HFFc6 (cell line): ENCODE data around the gene KNDC1. TPM values are rescaled to one million over a fixed set of nuclear protein-coding genes. Genes with fewer than 3 reads are reported as not detected.
A peak's percentile ranks its signal among the peaks of the same experiment; 100 is the strongest.

ENCODE experiments used
- DNase-seq: peaks from one replicate; pipeline ENCODE4 v3.0.0-alpha.2; 2018
- H3K27ac Mint-ChIP-seq: 2 replicates; pipeline ENCODE4 v1.8.0; 2020; ENCODE audit warnings: mild to moderate bottlenecking, mixed read lengths
- H3K27me3 Mint-ChIP-seq: 2 replicates; pipeline ENCODE4 v1.8.0; 2021; ENCODE audit warnings: mild to moderate bottlenecking, moderate library complexity, mixed read lengths; ENCODE audit not compliant: insufficient read depth
- H3K36me3 Mint-ChIP-seq: 2 replicates; pipeline ENCODE4 v1.8.0; 2021; ENCODE audit warnings: low read depth, mixed read lengths
- H3K4me1 Mint-ChIP-seq: 2 replicates; pipeline ENCODE4 v1.8.0; 2020; ENCODE audit warnings: low read depth, mixed read lengths
- H3K4me3 Mint-ChIP-seq: 2 replicates; pipeline ENCODE4 v1.8.0; 2020; ENCODE audit warnings: mild to moderate bottlenecking, moderate library complexity, mixed read lengths
- H3K9me3 Mint-ChIP-seq: 2 replicates; pipeline ENCODE4 v1.8.0; 2020; ENCODE audit warnings: mild to moderate bottlenecking, mixed read lengths
- total RNA-seq, 6 experiments: library from RNA; stranded (reverse); fragmentation: NEBNext Ultra II Directional; extraction: Animal tissue kit (Norgen Biotek cat#: 25700); gene quantifications; 2 replicates in 1 of 6; 3 replicates in 5 of 6; pipeline ENCODE4 v1.2.3, GENCODE V29; 2021
- TF ChIP-seq, protein P1 (sequence below): fragments of 200-600 bp; sonication (generic); IDR thresholded peaks from 2 replicates; pipeline ENCODE4 v1.5.0; 2021; ENCODE audit warnings: antibody characterized with exemption, mild to moderate bottlenecking

The KNDC1 gene
- total RNA-seq, 6 experiments from 2014 or later = 0.05 to 1.00 (median 0.28) TPM; not detected in 3

DNA sequence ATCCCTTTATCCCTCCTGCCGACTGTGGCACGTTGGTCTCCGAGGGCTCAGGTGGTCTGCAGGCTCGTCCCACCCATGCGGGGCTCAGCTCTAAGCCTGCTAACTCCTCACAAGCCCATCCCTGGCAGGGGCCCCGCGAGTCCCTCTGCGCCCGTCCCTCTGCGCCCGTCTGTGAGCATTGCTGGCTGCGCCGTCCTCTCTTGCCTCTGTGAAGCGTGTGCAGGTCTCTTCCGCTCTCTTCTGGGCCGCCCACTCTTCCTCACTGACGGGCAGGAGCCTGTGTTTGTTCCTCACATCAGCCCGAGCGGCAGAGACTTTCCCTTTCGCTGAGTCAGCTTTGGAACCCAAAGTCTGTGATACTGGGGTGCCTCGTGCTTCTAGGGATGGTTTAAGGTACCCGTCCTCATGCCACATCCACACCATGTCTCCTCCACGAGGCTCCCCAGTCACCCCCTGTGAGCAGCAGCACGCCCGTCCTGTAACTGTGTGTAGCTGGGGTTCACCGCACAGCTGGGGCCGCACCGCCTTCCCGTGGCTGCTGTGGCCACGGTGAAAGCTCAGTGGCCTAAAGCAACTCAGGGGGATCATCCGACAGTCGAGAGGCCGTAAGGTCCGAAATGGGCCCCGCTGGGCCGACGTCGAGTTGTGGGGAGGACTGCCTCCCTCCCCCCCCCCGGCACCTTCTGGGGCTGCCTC, 36.8 kb upstream of the KNDC1 start:
- no peaks in the 10 kb centered on the region for H3K4me1 Mint-ChIP-seq
- TF ChIP-seq, protein P1, sequence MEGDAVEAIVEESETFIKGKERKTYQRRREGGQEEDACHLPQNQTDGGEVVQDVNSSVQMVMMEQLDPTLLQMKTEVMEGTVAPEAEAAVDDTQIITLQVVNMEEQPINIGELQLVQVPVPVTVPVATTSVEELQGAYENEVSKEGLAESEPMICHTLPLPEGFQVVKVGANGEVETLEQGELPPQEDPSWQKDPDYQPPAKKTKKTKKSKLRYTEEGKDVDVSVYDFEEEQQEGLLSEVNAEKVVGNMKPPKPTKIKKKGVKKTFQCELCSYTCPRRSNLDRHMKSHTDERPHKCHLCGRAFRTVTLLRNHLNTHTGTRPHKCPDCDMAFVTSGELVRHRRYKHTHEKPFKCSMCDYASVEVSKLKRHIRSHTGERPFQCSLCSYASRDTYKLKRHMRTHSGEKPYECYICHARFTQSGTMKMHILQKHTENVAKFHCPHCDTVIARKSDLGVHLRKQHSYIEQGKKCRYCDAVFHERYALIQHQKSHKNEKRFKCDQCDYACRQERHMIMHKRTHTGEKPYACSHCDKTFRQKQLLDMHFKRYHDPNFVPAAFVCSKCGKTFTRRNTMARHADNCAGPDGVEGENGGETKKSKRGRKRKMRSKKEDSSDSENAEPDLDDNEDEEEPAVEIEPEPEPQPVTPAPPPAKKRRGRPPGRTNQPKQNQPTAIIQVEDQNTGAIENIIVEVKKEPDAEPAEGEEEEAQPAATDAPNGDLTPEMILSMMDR = no peak
- H3K27me3 Mint-ChIP-seq = peaks cover 4% of the 10 kb centered on the region
- H3K27ac Mint-ChIP-seq = no peak overlapping the region
- H3K36me3 Mint-ChIP-seq = no peaks in the 10 kb centered on the region
- H3K9me3 Mint-ChIP-seq = peaks cover 28% of the 10 kb centered on the region
- no peak for DNase-seq
- no peak overlapping the region for H3K4me3 Mint-ChIP-seq

DNA sequence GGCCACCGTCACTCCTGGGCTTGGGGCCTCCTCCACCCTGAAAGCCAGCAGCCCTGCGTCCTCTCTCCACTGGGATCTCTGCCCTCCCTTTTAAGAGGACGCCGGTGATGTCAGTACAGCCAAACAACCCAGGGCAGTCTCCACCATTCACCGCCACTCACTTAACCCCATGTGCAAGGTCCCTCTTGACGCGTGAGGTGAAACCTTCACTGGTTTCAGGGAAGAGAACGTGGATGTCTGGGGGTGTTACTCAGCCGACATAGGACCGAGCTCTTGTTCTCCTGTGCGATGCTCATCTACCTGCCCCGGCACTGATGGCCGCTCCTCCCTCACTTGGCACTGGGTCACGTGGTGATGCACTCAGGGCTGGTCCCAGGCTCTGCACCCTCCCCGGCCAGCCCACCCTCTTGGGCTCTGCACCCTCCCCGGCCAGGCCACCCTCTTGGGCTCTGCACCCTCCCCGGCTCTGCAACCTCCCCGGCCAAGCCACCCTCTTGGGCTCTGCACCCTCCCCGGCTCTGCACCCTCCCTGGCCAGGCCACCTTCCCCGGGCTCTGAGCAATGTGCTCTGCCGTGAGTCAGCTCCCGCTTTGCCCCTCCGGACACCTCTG, 36.2 kb upstream of the KNDC1 start:
- H3K9me3 Mint-ChIP-seq = peaks cover 23% of the 10 kb centered on the region
- H3K4me1 Mint-ChIP-seq = no peaks in the 10 kb centered on the region
- peaks cover 2% of the 10 kb centered on the region for H3K27me3 Mint-ChIP-seq
- no peak overlapping the region for H3K27ac Mint-ChIP-seq
- no peak overlapping the region for H3K4me3 Mint-ChIP-seq
- TF ChIP-seq, protein P1 = no peak
- H3K36me3 Mint-ChIP-seq = no peaks in the 10 kb centered on the region
- DNase-seq = no peak

DNA sequence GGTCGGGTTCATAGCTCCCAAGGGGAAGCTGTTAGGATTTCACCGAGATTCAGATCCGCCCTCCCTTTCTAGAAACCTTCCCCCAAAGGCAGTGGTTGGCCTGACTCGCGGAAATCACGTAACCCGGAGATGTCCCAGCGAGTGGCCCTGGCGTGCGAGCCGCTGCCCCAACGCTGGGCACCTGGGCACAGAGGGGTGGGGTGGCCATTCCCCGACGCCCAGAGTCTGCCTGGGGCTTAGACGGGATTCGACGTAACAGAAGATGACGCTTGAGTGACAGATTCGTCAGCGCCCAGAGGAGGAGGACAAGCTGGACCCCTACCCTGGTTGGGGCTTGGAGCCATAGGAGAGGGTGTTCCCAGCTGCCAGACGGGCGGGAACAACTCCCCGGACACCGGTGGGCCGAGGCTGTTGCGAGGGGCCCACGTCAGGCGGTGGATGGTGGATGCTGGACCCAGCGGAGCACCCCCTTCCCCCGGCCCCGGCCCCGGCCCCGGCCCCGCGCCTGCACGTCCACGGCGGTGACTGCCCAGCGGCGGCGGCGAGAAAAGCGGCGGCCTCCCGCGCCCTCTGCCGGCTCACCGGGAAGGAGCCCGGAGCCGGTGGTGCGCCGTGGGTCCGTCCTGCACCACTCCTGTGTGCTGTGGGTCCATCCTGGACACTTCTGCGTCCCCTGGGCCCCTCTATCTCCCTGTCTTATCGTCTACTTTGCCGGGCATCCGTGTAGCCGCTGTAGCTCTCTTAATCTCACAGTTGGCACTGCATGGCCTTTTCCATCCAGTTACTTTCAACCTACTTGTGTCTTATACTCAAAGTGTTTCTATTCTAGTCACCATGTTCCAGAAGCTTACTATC, 35.4 kb upstream of the KNDC1 start:
- DNase-seq = no peak
- H3K36me3 Mint-ChIP-seq = no peaks in the 10 kb centered on the region

DNA sequence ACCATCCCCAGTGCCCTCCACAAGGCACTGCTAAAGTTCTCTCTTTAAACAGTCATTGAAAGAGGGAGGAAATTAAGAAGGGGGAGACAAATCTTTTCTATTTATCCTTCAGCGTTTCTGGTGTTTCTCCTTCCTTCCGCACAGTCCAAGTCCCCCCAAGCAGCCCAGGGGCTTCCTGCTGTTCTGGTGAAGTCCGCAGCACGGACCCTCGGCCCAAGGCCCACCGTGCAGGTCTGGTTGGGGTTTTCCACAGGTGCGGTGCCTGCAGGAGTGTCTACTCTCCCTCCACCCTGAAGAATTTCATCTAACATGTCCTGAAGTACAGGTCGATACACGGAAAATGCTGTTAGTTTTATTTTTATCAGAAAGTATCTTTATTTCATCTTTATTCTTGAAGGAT, 34.1 kb upstream of the KNDC1 start:
- TF ChIP-seq, protein P1 = no peak
- Mint-ChIP-seq H3K4me1 (no peaks in the 10 kb centered on the region), H3K4me3 (no peak overlapping the region), H3K36me3 (no peaks in the 10 kb centered on the region), H3K27me3 (peaks cover 2% of the 10 kb centered on the region), H3K27ac (no peak overlapping the region), H3K9me3 (peaks cover 18% of the 10 kb centered on the region; the same call in 1 of the 2 replicates)
- DNase-seq = no peak

More for the DNA sequence above, 35.4 kb upstream of the KNDC1 start:
- Mint-ChIP-seq H3K9me3 (peaks cover 17% of the 10 kb centered on the region; the same call in 1 of the 2 replicates), H3K27me3 (no peaks in the 10 kb centered on the region; the same call in none of the 2 replicates), H3K4me1 (no peaks in the 10 kb centered on the region), H3K27ac (no peak overlapping the region), H3K4me3 (no peak overlapping the region)
- TF ChIP-seq, protein P1 = peak; percentile 72

DNA sequence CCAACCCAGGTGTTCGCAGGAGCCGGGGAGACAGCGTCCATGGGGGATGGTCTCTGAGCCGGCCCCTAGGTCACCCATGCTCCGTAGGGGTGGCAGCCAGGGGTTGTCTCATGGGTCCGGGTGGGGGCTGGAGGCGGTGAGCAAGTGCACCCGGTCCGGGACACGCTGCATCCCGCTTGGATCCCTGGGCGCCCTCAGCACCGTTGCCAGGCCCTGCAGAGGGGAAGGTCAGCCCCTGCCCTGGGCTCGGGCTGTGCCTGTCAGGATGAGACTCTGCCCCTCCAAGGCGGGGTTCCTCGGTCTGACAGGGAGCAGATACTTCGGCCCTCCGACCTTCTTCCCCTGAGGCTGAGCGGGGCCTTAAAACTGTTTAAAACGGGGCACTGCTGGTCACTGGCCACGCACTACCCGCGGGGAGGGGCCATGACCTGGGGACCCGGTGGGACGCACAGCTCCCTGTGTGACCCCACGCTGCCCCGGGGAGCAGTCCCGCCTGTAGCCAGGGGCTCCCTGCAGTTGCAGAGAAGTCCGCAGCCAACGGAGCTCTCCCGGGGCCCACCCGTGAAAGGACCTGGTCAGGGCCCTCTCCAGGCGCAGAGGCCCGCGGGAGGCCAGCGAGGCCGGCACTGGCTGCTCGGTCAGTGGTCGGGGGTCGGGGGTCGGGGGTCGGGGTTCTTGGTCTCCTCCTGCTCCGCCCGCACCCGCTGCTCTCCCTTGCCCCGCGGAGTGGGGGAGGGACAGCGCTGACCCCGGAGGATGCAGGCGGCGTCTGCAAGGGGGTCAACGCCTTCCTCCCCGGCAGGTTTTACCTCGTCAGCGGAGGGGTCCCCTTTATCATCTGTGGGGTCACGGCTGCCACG, 33.4 kb upstream of the KNDC1 start:
- no peak overlapping the region for H3K4me3 Mint-ChIP-seq
- no peak for DNase-seq
- TF ChIP-seq, protein P1 = no peak

More for the DNA sequence above, 33.4 kb upstream of the KNDC1 start:
- Mint-ChIP-seq H3K27me3 (peaks cover 2% of the 10 kb centered on the region), H3K27ac (no peak overlapping the region), H3K36me3 (no peaks in the 10 kb centered on the region), H3K4me1 (no peaks in the 10 kb centered on the region), H3K9me3 (peaks cover 18% of the 10 kb centered on the region; the same call in 1 of the 2 replicates)
